GM13976 (cell line): Measurements from ENCODE around the gene RGL1.

Experiments used
- DNase-seq: peaks from one replicate; pipeline ENCODE4 v3.0.0; 2012; ENCODE audit warnings: low spot score
- in situ Hi-C: fragments of 300-500 bp; cut with MboI; formaldehyde crosslinking; loops from one replicate; pipeline ENCODE4 v1.12.0; 2022; ENCODE audit warnings: low sequenced_read_pairs, mixed read lengths, inconsistent platforms; ENCODE audit not compliant: unreplicated experiment
- TF ChIP-seq, protein P1 (sequence below): IDR thresholded peaks from 2 replicates; pipeline ENCODE4 v1.5.1; 2012; ENCODE audit warnings: borderline replicate concordance, mild to moderate bottlenecking; ENCODE audit not compliant: insufficient read depth; ENCODE audit errors: extremely low read depth, missing control alignments, control extremely low read depth

Gene RGL1

DNA sequence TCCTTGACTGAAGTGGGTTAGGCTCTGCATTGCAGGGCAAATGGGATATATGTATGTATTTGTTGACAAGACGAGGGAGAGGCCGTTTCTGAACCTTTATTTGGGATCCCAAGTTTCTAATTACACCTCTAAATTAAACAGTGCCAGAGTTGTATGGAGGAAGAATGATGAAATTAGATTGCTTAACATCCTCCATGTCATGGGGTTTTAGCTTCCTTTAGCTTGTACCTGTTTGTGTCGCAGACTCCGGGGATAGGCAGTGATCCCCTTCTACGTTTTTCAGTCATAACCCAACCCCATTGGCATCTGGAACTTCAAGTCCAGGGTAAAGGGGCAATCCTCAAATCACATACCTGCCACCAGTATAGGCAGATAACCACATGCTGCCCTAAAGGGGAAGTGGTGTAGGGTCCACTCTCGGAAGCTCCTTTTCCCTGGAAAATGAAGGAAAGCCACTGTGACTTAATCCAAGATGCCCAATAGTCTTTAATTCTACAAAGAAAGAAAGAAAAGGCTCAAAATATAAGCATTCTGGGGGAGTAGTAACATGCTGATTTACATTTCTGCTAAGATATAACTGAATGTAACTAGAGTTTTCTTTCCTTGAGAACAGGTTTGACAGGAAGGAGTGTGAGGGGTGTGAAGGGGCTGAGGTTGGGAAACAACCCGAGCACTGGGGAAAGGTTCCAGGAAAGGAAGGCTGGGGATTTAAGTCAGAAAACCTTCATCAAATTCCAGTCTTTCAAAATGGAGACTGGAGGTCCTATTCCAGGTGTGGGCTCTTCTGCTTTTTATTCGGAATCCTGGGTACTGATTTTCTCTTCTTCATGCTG is 77.6 kb downstream of the RGL1 start:
- TF ChIP-seq, protein P1, sequence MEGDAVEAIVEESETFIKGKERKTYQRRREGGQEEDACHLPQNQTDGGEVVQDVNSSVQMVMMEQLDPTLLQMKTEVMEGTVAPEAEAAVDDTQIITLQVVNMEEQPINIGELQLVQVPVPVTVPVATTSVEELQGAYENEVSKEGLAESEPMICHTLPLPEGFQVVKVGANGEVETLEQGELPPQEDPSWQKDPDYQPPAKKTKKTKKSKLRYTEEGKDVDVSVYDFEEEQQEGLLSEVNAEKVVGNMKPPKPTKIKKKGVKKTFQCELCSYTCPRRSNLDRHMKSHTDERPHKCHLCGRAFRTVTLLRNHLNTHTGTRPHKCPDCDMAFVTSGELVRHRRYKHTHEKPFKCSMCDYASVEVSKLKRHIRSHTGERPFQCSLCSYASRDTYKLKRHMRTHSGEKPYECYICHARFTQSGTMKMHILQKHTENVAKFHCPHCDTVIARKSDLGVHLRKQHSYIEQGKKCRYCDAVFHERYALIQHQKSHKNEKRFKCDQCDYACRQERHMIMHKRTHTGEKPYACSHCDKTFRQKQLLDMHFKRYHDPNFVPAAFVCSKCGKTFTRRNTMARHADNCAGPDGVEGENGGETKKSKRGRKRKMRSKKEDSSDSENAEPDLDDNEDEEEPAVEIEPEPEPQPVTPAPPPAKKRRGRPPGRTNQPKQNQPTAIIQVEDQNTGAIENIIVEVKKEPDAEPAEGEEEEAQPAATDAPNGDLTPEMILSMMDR = no peak

DNA sequence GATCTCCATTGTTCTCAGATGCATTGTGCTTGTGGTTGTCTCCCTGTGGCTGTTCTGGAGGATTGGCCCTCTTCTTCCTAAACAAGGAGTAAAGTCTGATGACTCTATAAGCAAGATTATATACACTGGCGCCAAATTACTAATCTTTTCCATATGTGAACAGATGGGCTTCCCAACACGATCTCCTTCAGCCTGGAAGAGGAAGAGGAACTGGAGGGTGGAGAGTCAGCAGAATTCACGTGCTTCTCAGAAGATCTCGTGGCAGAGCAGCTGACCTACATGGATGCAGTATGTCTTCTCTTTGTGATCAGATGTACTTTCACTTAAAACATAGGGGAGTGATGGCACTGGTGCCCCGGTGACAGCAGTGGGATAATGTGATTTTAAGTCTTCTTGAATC is 78.7 kb downstream of the RGL1 start:
- DNase-seq = no peak
- TF ChIP-seq, protein P1 = no peak
- in situ Hi-C loops = no loop called here

More for the DNA sequence above, 77.6 kb downstream of the RGL1 start:
- DNase-seq = no peak
- in situ Hi-C loops = no loop called here

DNA sequence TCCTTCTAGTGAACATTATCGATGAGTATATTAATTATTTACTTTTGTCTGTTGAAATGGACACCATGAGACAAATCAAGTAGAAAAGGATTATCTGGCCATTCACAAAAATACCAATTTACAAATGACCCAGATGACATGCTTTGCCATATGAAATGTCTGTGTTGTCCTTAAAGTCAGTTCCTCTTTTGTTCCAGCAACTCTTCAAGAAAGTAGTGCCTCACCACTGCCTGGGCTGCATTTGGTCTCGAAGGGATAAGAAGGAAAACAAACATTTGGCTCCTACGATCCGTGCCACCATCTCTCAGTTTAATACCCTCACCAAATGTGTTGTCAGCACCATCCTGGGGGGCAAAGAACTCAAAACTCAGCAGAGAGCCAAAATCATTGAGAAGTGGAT is 79.6 kb downstream of the RGL1 start:
- TF ChIP-seq, protein P1 = no peak
- in situ Hi-C loops = no loop called here
- no peak for DNase-seq

DNA sequence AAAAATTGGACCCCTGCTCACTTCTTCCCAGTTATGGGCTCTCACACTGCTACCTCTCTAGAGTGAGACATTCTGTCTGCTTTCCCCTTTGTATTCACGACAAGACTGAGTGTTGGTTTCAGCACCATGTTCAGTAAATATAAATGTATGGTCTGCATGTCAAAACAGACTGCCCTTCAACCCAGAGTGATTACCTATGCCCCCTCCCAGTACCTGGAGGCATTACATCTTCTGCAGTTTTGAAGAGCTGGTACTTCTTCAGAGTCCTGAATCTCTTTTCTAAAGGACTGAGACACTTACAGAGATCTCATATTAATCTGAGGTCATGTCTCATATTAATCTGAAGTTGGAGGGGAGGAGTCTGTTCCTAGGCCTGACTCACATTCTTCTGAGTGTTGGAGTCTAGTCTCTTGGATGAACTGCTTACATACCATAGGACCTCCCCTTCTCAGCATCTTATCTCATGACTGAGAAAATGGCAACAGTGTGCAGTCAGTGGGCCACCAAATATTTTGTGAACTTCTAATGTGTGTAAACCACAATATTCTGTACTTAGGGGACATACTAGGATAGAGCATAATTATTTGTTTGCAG is 80.3 kb downstream of the RGL1 start:
- in situ Hi-C loops = no loop called here

DNA sequence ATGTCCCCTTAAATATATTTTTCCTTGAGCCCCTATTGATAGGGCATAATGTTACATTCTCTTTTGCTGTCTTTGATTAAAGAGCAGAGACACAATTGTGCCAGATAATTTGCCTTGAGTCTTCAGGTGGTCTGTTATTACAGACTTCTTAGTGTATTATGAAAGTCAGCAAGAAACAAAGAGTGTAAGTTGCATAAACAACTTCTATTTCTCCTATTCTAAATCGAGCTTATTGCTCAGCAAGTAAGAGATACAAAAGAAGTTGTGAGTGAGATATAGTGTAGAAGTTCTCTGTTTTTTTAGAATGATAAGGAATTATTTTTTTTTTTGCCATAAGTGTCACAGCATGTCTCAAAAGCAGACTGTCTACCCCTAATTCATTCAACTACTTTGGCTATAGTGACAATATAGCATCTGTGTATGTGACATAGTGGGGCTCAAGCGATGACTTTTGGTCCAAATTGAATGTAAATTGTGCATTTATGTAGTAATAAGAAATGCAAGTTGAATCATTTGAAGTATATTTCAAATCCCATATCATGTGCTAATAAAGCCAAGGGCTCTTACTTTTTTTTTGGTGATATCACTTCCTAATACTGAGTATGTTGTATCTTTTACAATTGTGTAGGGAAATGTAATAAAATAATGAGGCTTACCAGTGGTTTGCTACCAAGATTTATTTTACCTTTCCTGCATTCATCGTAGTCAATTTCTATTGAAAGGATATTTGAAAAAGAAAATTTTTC is 81.3 kb downstream of the RGL1 start:
- DNase-seq = no peak
- in situ Hi-C loops = no loop called here
- TF ChIP-seq, protein P1 = no peak

More for the DNA sequence above, 80.3 kb downstream of the RGL1 start:
- no peak for DNase-seq
- TF ChIP-seq, protein P1 = no peak

DNA sequence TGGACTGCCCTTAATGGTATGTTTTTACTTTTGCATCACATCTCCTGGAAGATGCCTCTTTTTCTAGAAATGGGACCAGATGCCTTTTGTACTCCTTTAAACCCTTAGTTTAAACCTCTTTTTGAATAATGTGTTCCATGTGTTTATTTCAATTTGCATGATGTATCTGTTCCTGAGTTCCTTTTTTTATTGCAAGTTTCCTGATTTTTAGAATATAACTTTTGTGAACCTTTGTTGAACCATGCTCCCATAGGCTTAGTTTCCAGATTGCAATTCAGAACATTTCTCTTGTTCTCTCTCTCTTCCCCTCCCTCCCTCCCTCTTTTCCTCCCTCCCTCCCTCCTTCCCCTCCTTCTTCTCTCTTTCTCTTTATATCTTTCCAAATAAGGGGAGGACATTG is 81.9 kb downstream of the RGL1 start:
- in situ Hi-C loops = no loop called here

More for the DNA sequence above, 81.9 kb downstream of the RGL1 start:
- TF ChIP-seq, protein P1 = no peak
- DNase-seq = no peak
